Sigmoid colon (tissue), 4 donors: ENCODE measurements around the gene FBXO7.
A peak's percentile ranks its signal among the peaks of the same experiment; 100 is the strongest.

Experiments
- EP300 ChIP-seq, 4 donors: sonication (generic); formaldehyde crosslinking; IDR thresholded peaks; one replicate each; pipeline ENCODE4 v1.6.1; 2017; ENCODE audit warnings: antibody characterized with exemption in 4 of 4
- POLR2A ChIP-seq, 2 donors: fragments of 450-650 bp; IDR thresholded peaks; one replicate each; pipeline ENCODE4 v1.6.1; 2016; ENCODE audit warnings: antibody characterized with exemption in 2 of 2, mild to moderate bottlenecking in 2 of 2, moderate library complexity in 2 of 2
- POLR2AphosphoS5 ChIP-seq, 4 donors: sonication (generic); formaldehyde crosslinking; IDR thresholded peaks; one replicate each; pipeline ENCODE4 v1.6.1; 2017; ENCODE audit warnings: antibody characterized with exemption in 4 of 4
- TF ChIP-seq, protein P1 (sequence below), 4 experiments: fragments of 450-650 bp in 3 of 4; fragments of 200-600 bp in 1 of 4; IDR thresholded peaks; one replicate each; pipeline ENCODE4 v1.5.1; 2016 to 2019; ENCODE audit warnings: antibody characterized with exemption in 4 of 4, mild to moderate bottlenecking in 3 of 4, moderate library complexity in 2 of 4

DNA sequence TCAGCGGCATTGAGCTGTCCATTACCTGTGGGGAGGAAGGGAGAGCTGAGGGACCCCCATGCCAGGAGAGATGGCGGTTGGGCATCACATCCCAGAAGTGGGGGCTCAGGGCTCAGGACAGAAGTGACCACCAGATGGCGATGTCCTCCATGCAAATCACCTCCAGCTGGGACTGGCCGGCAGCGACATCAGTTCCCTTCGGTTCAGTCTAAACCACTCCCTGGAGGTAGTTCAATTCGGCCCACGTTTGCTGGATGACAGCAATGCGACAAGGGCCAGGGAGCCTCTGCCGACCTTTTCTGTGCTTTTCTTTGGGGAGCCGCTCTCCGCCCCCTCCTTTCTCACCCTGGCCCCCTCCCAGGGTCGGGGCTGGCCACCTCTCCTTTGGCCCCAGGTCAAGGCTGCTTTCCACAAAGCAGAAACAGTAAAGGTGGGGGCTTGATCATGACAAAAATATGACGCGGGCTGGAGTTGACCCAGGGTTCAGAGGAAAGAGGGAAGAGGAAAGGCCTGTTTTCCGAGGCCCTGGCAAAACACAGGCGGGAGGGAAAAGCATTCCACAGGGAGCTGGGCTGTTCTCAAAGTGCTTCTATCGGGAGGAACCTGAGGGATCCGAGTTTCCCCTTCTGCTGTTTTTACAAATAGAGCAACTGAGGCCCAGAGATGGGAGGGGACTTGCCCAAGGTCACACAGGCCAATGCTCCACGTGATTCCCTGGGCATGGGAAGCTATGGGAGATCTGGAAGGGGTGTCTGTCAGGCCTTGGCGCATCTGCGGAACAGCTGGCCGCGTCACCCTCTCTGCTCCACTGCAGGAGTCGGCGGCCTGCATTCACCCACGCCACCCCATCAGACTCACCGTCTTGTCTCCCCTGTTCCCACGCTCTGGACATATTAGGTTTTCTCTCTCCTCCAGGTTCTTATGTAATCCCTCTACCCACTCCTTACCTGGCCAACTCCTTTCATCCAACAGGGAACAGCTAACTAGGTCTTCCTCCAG lies 54.7 kb downstream of the FBXO7 start:
- no peak for TF ChIP-seq POLR2A (IDR thresholded peaks at IDR 0.05)
- TF ChIP-seq, protein P1, sequence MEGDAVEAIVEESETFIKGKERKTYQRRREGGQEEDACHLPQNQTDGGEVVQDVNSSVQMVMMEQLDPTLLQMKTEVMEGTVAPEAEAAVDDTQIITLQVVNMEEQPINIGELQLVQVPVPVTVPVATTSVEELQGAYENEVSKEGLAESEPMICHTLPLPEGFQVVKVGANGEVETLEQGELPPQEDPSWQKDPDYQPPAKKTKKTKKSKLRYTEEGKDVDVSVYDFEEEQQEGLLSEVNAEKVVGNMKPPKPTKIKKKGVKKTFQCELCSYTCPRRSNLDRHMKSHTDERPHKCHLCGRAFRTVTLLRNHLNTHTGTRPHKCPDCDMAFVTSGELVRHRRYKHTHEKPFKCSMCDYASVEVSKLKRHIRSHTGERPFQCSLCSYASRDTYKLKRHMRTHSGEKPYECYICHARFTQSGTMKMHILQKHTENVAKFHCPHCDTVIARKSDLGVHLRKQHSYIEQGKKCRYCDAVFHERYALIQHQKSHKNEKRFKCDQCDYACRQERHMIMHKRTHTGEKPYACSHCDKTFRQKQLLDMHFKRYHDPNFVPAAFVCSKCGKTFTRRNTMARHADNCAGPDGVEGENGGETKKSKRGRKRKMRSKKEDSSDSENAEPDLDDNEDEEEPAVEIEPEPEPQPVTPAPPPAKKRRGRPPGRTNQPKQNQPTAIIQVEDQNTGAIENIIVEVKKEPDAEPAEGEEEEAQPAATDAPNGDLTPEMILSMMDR (IDR thresholded peaks at IDR 0.05) = peak; percentile 86 to 91 (median 89)
- TF ChIP-seq EP300 (IDR thresholded peaks at IDR 0.05) = no peak
- TF ChIP-seq POLR2AphosphoS5 (IDR thresholded peaks at IDR 0.05) = peak in 3 of 4 donors; percentile 21 to 45 (median 36)
